ENCODE measurements around the gene ERAS.

- TF ChIP-seq CTCF (IDR thresholded peaks at IDR 0.05) (no peak), POLR2AphosphoS5 (IDR thresholded peaks at IDR 0.05; ENCODE audit: low read depth, low read length) (no peak), TCF7L2 (IDR thresholded peaks at IDR 0.05; ENCODE audit: low read depth, low read length) (no peak), SIN3A (IDR thresholded peaks at IDR 0.05; ENCODE audit: borderline replicate concordance, insufficient read depth, low read depth, low read length) (no peak)
Observed at GRCh38 chrX:48814722-48815121, 11.6 kb upstream of the ERAS start.

All from Panc1 (cell line).